Common myeloid progenitor, CD34-positive (primary cell): Measurements from ENCODE around the gene GALNT8.

Source experiments
- CTCF ChIA-PET: fragments of 350-600 bp; sonication (Branson Sonifier 250); formaldehyde crosslinking; loops from one replicate; lab custom pipeline; 2021; ENCODE audit warnings: antibody characterized with exemption; lab: Charles Lee
- POLR2A ChIA-PET: fragments of 350-600 bp; sonication (Branson Sonifier 250); formaldehyde crosslinking; loops from one replicate; lab custom pipeline; 2021; ENCODE audit warnings: antibody characterized with exemption; lab: Charles Lee
- DNase-seq, 3 donors: peaks; one replicate each; pipeline versions ENCODE4 v3.0.0 to v3.0.0-alpha.2; 2013
- H3K27ac ChIP-seq, 2 experiments: 1 replicate in 1 of 2; 2 replicates in 1 of 2; pipeline ENCODE4 v1.7.0; 2013; ENCODE audit warnings: inconsistent platforms in 2 of 2, low read length in 2 of 2, mild to moderate bottlenecking in 2 of 2, low read depth in 1 of 2, moderate library complexity in 1 of 2; ENCODE audit not compliant: severe bottlenecking in 2 of 2, insufficient read depth in 1 of 2, poor library complexity in 1 of 2
- H3K27me3 ChIP-seq, 5 experiments: replicated peaks in 2 of 5; 1 replicate in 3 of 5; 2 replicates in 2 of 5; pipeline versions ENCODE4 v1.6.1 to v1.7.0; 2013; ENCODE audit warnings: low read length in 4 of 5, mild to moderate bottlenecking in 2 of 5, moderate library complexity in 2 of 5, inconsistent platforms in 1 of 5; ENCODE audit not compliant: insufficient read depth in 5 of 5, control insufficient read depth in 4 of 5
- H3K36me3 ChIP-seq, 4 experiments: 1 replicate in 2 of 4; 2 replicates in 2 of 4; pipeline versions ENCODE4 v1.6.1 to v1.7.0; 2013; ENCODE audit warnings: low read length in 3 of 4, control low read depth in 1 of 4, mild to moderate bottlenecking in 1 of 4; ENCODE audit not compliant: control insufficient read depth in 4 of 4, insufficient read depth in 4 of 4
- H3K4me1 ChIP-seq, 4 experiments: 1 replicate in 3 of 4; 2 replicates in 1 of 4; pipeline versions ENCODE4 v1.6.1 to v1.7.1; 2013; ENCODE audit warnings: low read length in 3 of 4, mild to moderate bottlenecking in 3 of 4, control low read depth in 1 of 4, inconsistent platforms in 1 of 4, moderate library complexity in 1 of 4; ENCODE audit not compliant: control insufficient read depth in 4 of 4, insufficient read depth in 4 of 4; ENCODE audit errors: control extremely low read depth in 1 of 4
- H3K4me3 ChIP-seq, 7 experiments: 1 replicate in 4 of 7; 2 replicates in 3 of 7; pipeline versions ENCODE4 v1.5.1 to v1.7.0; 2013; ENCODE audit warnings: mild to moderate bottlenecking in 7 of 7, low read length in 6 of 7, moderate library complexity in 6 of 7, inconsistent platforms in 2 of 7, low read depth in 2 of 7, control low read depth in 1 of 7; ENCODE audit not compliant: insufficient read depth in 4 of 7, control insufficient read depth in 1 of 7; ENCODE audit errors: extremely low read depth in 1 of 7
- H3K9me3 ChIP-seq, 5 experiments: 1 replicate in 4 of 5; 2 replicates in 1 of 5; pipeline versions ENCODE4 v1.6.1 to v1.7.1; 2013; ENCODE audit warnings: low read length in 4 of 5, mild to moderate bottlenecking in 2 of 5, inconsistent platforms in 1 of 5, low read depth in 1 of 5, moderate library complexity in 1 of 5; ENCODE audit not compliant: control insufficient read depth in 4 of 5, insufficient read depth in 2 of 5; ENCODE audit errors: control extremely low read depth in 1 of 5
- whole genome bisulfite sequencing: methylation state at CpG from one replicate; pipeline ENCODE4 v1.1.5; 2013; ENCODE audit not compliant: insufficient coverage; 5-methylcytosine and 5-hydroxymethylcytosine counted together

GALNT8 gene

GRCh38 chr12:4766445-4766844 is 46.2 kb downstream of the GALNT8 start:
- Histone ChIP-seq H3K36me3 (no peaks in the 10 kb centered on the region), H3K4me1 (no peaks in the 10 kb centered on the region), H3K27me3 (peaks cover 0 to 6% (median 0%) of the 10 kb centered on the region in 5 experiments), H3K9me3 (peaks cover 0 to 3% (median 0%) of the 10 kb centered on the region in 5 experiments), H3K27ac (no peak overlapping the region), H3K4me3 (no peak overlapping the region)
- 100% methylated on average over 2 of the region's 6 CpGs for WGBS
- ChIA-PET CTCF (interaction anchor here (1.1 to 1.3 kb wide), 3 partner anchors 11 to 187 kb away, joined by 3 to 4 read pairs (median 3); no protein-coding TSS in a partner anchor), POLR2A (interaction anchor here (0.6 kb wide), 1 partner anchor 177 kb away, joined by 3 read pairs; no protein-coding TSS in a partner anchor)
- no peak for DNase-seq

DNA sequence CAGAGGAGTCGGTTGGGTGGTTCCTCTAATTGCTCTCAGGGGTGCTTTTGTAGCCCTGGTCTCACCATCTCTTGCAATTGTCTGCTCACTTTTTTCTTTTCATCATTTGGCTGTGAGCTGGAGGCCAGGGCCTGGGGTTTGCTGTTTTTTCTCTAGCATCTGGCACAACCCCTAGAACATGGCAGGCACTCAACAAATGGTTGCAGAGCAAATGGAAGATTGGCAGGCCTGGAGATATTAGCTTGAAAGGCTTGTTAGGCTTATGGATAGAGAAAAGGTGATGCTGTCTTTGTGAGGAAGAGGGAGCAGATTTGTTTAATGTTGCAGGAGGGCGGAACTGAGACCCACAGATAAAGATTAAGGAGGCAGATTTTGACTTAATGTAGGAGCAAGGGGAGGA is 47.0 kb downstream of the GALNT8 start:
- ChIA-PET POLR2A (no interaction called here), CTCF (interaction anchor here (1.1 to 1.3 kb wide), 3 partner anchors 10 to 187 kb away, joined by 3 to 4 read pairs (median 3); no protein-coding TSS in a partner anchor)

GRCh38 chr12:4768341-4768740 is 48.1 kb downstream of the GALNT8 start:
- no peak for DNase-seq
- H3K36me3 ChIP-seq, result no peaks in the 10 kb centered on the region
- ChIA-PET CTCF (no interaction called here), POLR2A (interaction anchor here (0.7 kb wide), 1 partner anchor 84 kb away, joined by 3 read pairs; no protein-coding TSS in a partner anchor)
- no peak overlapping the region for H3K27ac ChIP-seq
- H3K9me3 ChIP-seq, result peaks cover 0 to under 1% (median 0%) of the 10 kb centered on the region in 5 experiments
- no peak overlapping the region for H3K4me3 ChIP-seq
- 100% methylated on average over 1 of the region's 2 CpGs for WGBS
- peaks cover 0 to 6% (median 0%) of the 10 kb centered on the region in 5 experiments for H3K27me3 ChIP-seq
- H3K4me1 ChIP-seq, result no peaks in the 10 kb centered on the region

More for the DNA sequence above, 47.0 kb downstream of the GALNT8 start:
- peaks cover 0 to 4% (median 0%) of the 10 kb centered on the region in 5 experiments for H3K27me3 ChIP-seq
- DNase-seq, result no peak
- no peak overlapping the region for H3K27ac ChIP-seq
- H3K4me1 ChIP-seq, result no peaks in the 10 kb centered on the region
- H3K9me3 ChIP-seq, result peaks cover 0 to 3% (median 0%) of the 10 kb centered on the region in 5 experiments
- H3K4me3 ChIP-seq, result no peak overlapping the region
- WGBS, result 100% methylated on average over 2 of the region's 2 CpGs
- no peaks in the 10 kb centered on the region for H3K36me3 ChIP-seq

- ChIA-PET POLR2A (no interaction called here), CTCF (no interaction called here)
- DNase-seq, result no peak
- H3K9me3 ChIP-seq, result no peaks in the 10 kb centered on the region
- H3K27me3 ChIP-seq, result peaks cover 0 to 6% (median 0%) of the 10 kb centered on the region in 5 experiments
- no peak overlapping the region for H3K27ac ChIP-seq
- no peak overlapping the region for H3K4me3 ChIP-seq
- no peaks in the 10 kb centered on the region for H3K4me1 ChIP-seq
- 93% methylated on average over 2 of the region's 5 CpGs for WGBS
- no peaks in the 10 kb centered on the region for H3K36me3 ChIP-seq
Observed at GRCh38 chr12:4769073-4769472, 48.9 kb downstream of the GALNT8 start.

DNA sequence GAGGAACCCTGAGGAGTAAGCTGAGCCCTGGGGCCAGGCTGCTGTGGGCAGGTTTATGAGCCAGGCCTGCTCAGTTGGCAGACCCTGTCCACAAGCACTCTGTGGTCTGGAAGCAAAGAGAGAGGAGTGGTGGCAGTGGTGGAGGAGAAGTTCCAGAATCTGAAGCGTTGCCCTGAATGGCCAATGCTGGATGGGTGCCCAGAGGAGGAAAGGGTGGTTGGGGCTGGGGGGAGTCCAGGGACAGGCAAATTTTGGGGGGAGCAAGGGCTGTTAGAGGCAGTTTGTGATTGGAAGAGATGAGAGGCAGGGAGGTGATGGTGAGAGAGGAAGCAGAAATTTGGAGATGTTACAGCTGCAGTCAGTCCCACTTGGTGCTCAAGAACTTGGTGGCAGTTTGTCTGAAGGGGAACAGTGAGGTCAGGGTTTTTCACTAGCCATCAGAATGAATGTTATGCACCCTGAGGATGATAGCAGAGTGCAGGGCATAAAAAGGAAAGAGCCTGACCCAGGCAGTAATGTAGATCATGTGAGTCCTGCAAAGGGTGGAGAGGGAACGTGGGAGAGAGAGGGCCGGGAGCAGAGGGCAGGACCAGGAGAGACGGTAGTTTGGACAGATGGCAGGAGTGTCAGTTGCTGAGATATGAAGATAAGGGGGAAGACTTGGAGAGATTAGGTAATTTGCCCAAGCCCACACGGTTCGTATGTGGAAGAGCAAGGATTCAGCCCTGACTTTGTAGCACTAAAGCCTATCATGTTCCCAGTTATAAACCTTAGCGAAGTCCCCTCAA is 51.2 kb downstream of the GALNT8 start:
- Histone ChIP-seq H3K36me3 (no peaks in the 10 kb centered on the region), H3K9me3 (no peaks in the 10 kb centered on the region), H3K27me3 (peaks cover 0 to 7% (median 0%) of the 10 kb centered on the region in 5 experiments), H3K4me1 (no peaks in the 10 kb centered on the region), H3K27ac (no peak overlapping the region), H3K4me3 (no peak overlapping the region)
- 76% methylated on average over 7 of the region's 7 CpGs for WGBS
- ChIA-PET CTCF (no interaction called here), POLR2A (no interaction called here)
- DNase-seq, result no peak

- 91% methylated on average over 10 of the region's 11 CpGs for whole genome bisulfite sequencing
- ChIA-PET POLR2A (no interaction called here), CTCF (no interaction called here)
- H3K9me3 ChIP-seq, result no peaks in the 10 kb centered on the region
- no peak overlapping the region for H3K27ac ChIP-seq
- no peak overlapping the region for H3K4me3 ChIP-seq
- no peaks in the 10 kb centered on the region for H3K36me3 ChIP-seq
- no peaks in the 10 kb centered on the region for H3K4me1 ChIP-seq
- H3K27me3 ChIP-seq, result peaks cover 0 to 8% (median 0%) of the 10 kb centered on the region in 5 experiments
- no peak for DNase-seq
Observed at GRCh38 chr12:4771960-4772566, 51.9 kb downstream of the GALNT8 start.

DNA sequence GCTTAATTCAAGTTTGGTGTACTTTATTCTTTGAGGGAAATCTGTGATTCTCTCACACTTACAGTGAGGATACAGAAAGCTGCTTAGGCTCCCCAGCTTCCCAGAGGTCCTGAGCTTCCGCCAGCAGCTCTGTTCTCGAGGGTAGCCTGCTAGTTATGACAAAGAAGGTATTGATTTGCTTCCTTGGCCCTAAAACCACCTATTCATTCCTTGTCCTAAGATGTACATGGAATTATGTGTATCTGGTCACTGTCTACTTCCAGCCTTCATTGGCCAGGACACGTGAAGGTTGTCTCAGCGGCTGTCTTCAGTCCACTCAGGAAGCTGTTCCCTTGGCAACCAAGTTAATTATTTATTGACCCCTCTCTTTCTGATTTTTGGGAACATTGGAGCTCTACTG is 55.7 kb downstream of the GALNT8 start:
- CTCF ChIA-PET, result no interaction called here
- H3K27ac ChIP-seq, result no peak overlapping the region
- WGBS, result 95% methylated on average over 4 of the region's 4 CpGs

More for the DNA sequence above, 55.7 kb downstream of the GALNT8 start:
- Histone ChIP-seq H3K4me3 (no peak overlapping the region), H3K27me3 (peaks cover 0 to 7% (median 0%) of the 10 kb centered on the region in 5 experiments), H3K36me3 (no peaks in the 10 kb centered on the region), H3K9me3 (no peaks in the 10 kb centered on the region), H3K4me1 (no peaks in the 10 kb centered on the region)
- DNase-seq, result no peak
- POLR2A ChIA-PET, result no interaction called here
